HG03469 (cell line): ENCODE measurements around the gene RCOR1.

Experiments
- ATAC-seq: cut with Tn5 transposase; IDR thresholded peaks from one replicate; pipeline ENCODE4 v1.9.1; 2021; ENCODE audit warnings: mild to moderate bottlenecking, moderate library complexity, moderate number of reproducible peaks; ENCODE audit not compliant: unreplicated experiment

The RCOR1 gene

GRCh38 chr14:102668291-102668873 is 75.9 kb downstream of the RCOR1 start:
- ATAC-seq, result no peak

GRCh38 chr14:102671410-102671809 is 79.0 kb downstream of the RCOR1 start:
- ATAC-seq, result no peak

- ATAC-seq, result no peak
These were observed 80.0 kb downstream of the RCOR1 start for GRCh38 chr14:102672410-102672960.

GRCh38 chr14:102675396-102675795 is 82.9 kb downstream of the RCOR1 start:
- ATAC-seq, result no peak

- no peak for ATAC-seq
These were observed 85.9 kb downstream of the RCOR1 start for GRCh38 chr14:102678394-102678793.

GRCh38 chr14:102683399-102684297 is 91.2 kb downstream of the RCOR1 start:
- ATAC-seq, result no peak

- no peak for ATAC-seq
These were observed 91.8 kb downstream of the RCOR1 start for GRCh38 chr14:102684298-102684663.

- ATAC-seq, result no peak
These were observed 93.8 kb downstream of the RCOR1 start for GRCh38 chr14:102686196-102686801.

- ATAC-seq, result no peak
These were observed 95.8 kb downstream of the RCOR1 start for GRCh38 chr14:102688290-102688689.

- ATAC-seq, result no peak
These were observed 98.2 kb downstream of the RCOR1 start for GRCh38 chr14:102690509-102691286.

GRCh38 chr14:102691763-102692162 is 99.3 kb downstream of the RCOR1 start:
- no peak for ATAC-seq

- no peak for ATAC-seq
These were observed 99.9 kb downstream of the RCOR1 start for GRCh38 chr14:102692334-102692733.

- ATAC-seq, result no peak
These were observed 100.7 kb downstream of the RCOR1 start for GRCh38 chr14:102693006-102693755.

- no peak for ATAC-seq
These were observed 102.2 kb downstream of the RCOR1 start for GRCh38 chr14:102694530-102695166.

GRCh38 chr14:102695167-102695555 is 102.7 kb downstream of the RCOR1 start:
- ATAC-seq, result no peak

- no peak for ATAC-seq
These were observed 103.9 kb downstream of the RCOR1 start for GRCh38 chr14:102696332-102696731.

- ATAC-seq, result no peak
These were observed 104.5 kb downstream of the RCOR1 start for GRCh38 chr14:102696856-102697495.

- no peak for ATAC-seq
These were observed 105.1 kb downstream of the RCOR1 start for GRCh38 chr14:102697501-102697900.

GRCh38 chr14:102699416-102700110 is 107.1 kb downstream of the RCOR1 start:
- ATAC-seq, result no peak
